ENCODE results near the gene COPA. TPM values are rescaled to one million over a fixed set of nuclear protein-coding genes. Genes with fewer than 3 reads are reported as not detected.

Gene COPA
- total RNA-seq, 1 experiment from 2014 or later, result 141 TPM

GRCh38 chr1:160366731-160367515, 23.9 kb upstream of the COPA start, which contains the start of gene NHLH1:
TSS of gene NHLH1 (plus strand) at chr1:160367071. CDS start at chr1:160370732, 3,661 bp downstream.
- ChIA-PET POLR2A (ENCODE audit: unreplicated experiment) (no interaction called here), CTCF (interaction anchor here (0.5 to 0.6 kb wide), 2 partner anchors 12 to 75 kb away, joined by 3 to 4 read pairs; no protein-coding TSS in a partner anchor)
- H3K9me2 ChIP-seq (replicated peaks; ENCODE audit: low read length), result no peaks in the 10 kb centered on the region
- no peak for TF ChIP-seq EZH2 (IDR thresholded peaks at IDR 0.05; ENCODE audit: low read length, unreplicated experiment)
- TF ChIP-seq EZH2phosphoT487 (IDR thresholded peaks at IDR 0.05; ENCODE audit: borderline replicate concordance, low read length), result no peak
- no peak for TF ChIP-seq CTCF (conservative IDR thresholded peaks at IDR 0.05; ENCODE audit: low read depth, low read length)
- no peaks in the 10 kb centered on the region for H3K4me1 ChIP-seq (ENCODE audit: insufficient read depth, low read length)
- H2AFZ ChIP-seq (ENCODE audit: low read length), result no peak within 1 kb of the TSS
- no peaks in the 10 kb centered on the region for H3F3A ChIP-seq (ENCODE audit: low read length, unreplicated experiment)
- ATAC-seq, result no peak
- no peaks in the 10 kb centered on the region for H3K36me3 ChIP-seq (ENCODE audit: low read depth, low read length)
- H3K4me3 ChIP-seq (ENCODE audit: low read length), result no peak within 1 kb of the TSS
- H3K9me3 ChIP-seq (ENCODE audit: low read length), result no peaks in the 10 kb centered on the region
- no peaks in the 10 kb centered on the region for H4K20me1 ChIP-seq (ENCODE audit: low read length)
- H3K79me2 ChIP-seq (ENCODE audit: low read length), result no peaks in the 10 kb centered on the region
- H3K27me3 ChIP-seq (ENCODE audit: low read length), result no peaks in the 10 kb centered on the region
- BruUV-seq (replicated peaks), result no TSS peak
- DNase-seq, result no peak
- H3K4me2 ChIP-seq (ENCODE audit: low read length), result no peak within 1 kb of the TSS
- H3K9ac ChIP-seq (ENCODE audit: low read length), result no peak within 1 kb of the TSS
- intact Hi-C loops (cut with micrococcal nuclease), result no loop called here
- H3K27ac ChIP-seq (ENCODE audit: low read length), result no peak within 1 kb of the TSS

- no peak for ATAC-seq
Observed at GRCh38 chr1:160365325-160365724, 22.3 kb upstream of the COPA start.

More at GRCh38 chr1:160365325-160365724, 22.3 kb upstream of the COPA start:
- H3K4me1 ChIP-seq (ENCODE audit: insufficient read depth, low read length), result no peaks in the 10 kb centered on the region
- H3K9me2 ChIP-seq (replicated peaks; ENCODE audit: low read length), result no peaks in the 10 kb centered on the region
- no peaks in the 10 kb centered on the region for H3K79me2 ChIP-seq (ENCODE audit: low read length)
- no peaks in the 10 kb centered on the region for H3K27me3 ChIP-seq (ENCODE audit: low read length)
- H3K27ac ChIP-seq (ENCODE audit: low read length), result no peak overlapping the region
- TF ChIP-seq EZH2phosphoT487 (IDR thresholded peaks at IDR 0.05; ENCODE audit: borderline replicate concordance, low read length), result no peak
- TF ChIP-seq EZH2 (IDR thresholded peaks at IDR 0.05; ENCODE audit: low read length, unreplicated experiment), result no peak
- TF ChIP-seq CTCF (conservative IDR thresholded peaks at IDR 0.05; ENCODE audit: low read depth, low read length), result no peak
- no peaks in the 10 kb centered on the region for H3K9me3 ChIP-seq (ENCODE audit: low read length)
- intact Hi-C loops (cut with micrococcal nuclease), result no loop called here
- H3K9ac ChIP-seq (ENCODE audit: low read length), result no peak overlapping the region
- H3K36me3 ChIP-seq (ENCODE audit: low read depth, low read length), result peaks cover 1% of the 10 kb centered on the region; the same call in 1 of the 2 replicates
- ChIA-PET CTCF (no interaction called here), POLR2A (ENCODE audit: unreplicated experiment) (interaction anchor here (0.5 kb wide), 1 partner anchor 333 kb away, joined by 3 read pairs; no protein-coding TSS in a partner anchor)
- no peak for DNase-seq
- no peak overlapping the region for H2AFZ ChIP-seq (ENCODE audit: low read length)
- no peak overlapping the region for H3K4me3 ChIP-seq (ENCODE audit: low read length)
- no peak overlapping the region for H3K4me2 ChIP-seq (ENCODE audit: low read length)
- no peaks in the 10 kb centered on the region for H3F3A ChIP-seq (ENCODE audit: low read length, unreplicated experiment)
- no TSS peak for BruUV-seq (replicated peaks)
- no peaks in the 10 kb centered on the region for H4K20me1 ChIP-seq (ENCODE audit: low read length)
